Islet precursor cell (in vitro differentiated cells): ENCODE results near the gene FZD10.
A peak's percentile ranks its signal among the peaks of the same experiment; 100 is the strongest.

Source experiments
- DNase-seq: peaks from one replicate; pipeline ENCODE4 v3.0.0-alpha.2; 2018

FZD10 gene

DNA sequence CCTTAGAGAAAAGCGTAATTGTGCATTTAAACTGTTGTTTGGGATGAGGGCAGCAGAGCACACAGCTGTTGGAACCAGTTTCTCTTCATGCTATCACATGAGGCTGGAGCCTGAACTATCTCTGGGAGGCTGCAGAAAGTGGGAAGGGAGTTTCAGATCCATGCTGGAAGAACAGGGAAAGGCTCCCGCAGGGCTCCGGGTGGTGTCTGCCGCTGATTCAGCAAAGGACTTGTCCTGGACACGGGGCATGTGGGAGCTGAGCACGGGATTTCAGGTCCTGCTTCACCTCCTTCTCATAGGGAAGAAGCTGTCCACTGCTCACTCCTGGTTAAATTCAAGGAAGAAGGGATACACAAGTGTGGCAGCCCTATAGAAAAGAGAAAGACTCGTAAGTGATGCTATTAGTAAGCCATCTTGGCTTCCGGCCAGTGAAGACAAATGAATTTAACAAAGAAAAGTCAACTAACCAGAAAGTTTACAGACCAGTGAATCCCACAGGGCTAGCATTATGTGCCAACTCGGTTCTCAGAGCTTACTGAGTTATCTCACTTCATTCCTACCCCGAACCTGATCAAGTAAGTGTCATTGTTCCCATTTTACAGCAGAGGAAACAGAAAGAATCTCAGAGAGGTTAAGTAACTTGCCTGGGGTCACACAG lies 6.7 kb upstream of the FZD10 start:
- no peak for DNase-seq

GRCh38 chr12:130156652-130157275 lies 5.5 kb upstream of the FZD10 start:
- no peak for DNase-seq

DNA sequence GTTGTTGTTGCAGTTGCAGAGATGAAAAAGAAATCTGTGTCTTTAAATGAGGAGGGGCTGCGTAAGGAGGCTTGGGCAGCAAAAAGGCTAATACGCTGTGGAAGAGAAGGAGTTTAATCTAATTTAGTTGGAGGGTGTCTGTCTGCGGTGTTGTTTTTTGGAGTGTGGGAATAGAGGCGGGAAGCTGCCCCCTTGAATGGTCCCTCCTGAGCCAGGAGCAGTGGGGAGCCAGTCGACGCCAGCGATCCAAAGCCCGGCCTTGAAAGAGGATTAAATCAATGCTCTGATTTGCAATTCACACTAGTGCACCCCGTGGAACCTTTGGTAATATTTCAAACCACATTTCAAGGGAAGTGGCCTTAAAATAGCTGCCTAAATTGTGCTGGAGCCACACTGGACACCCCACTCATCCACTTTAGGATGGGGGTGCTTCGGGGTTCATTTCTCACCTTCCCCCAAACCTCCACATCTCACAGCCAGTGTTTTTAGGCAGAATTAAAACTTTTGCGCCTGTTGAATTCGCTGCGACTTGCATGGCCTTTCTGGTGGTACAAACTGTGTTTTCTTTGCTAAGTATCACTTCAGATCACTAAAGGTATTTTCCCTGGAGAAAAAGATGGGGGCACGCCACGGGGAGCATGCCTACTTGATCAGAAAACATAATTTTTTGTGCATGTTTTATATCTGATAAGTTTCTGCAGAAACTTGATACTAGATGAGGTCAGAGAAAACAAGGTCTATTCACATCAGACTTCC lies 4.1 kb upstream of the FZD10 start:
- DNase-seq = no peak

DNA sequence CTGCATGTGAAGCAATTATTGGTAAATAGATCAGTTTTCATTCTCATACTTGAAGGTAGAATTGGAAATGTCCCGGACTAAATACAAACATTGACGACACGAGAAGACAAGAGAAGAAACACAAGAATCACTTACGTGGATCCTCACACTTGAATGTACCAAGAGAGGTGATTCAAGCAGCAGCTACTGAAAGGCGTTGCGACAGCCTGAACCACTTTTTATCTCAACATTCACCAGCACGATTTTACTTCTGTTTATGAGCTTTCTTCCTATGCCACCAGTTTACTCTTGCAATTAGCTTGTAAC lies 3.6 kb upstream of the FZD10 start:
- DNase-seq = no peak

DNA sequence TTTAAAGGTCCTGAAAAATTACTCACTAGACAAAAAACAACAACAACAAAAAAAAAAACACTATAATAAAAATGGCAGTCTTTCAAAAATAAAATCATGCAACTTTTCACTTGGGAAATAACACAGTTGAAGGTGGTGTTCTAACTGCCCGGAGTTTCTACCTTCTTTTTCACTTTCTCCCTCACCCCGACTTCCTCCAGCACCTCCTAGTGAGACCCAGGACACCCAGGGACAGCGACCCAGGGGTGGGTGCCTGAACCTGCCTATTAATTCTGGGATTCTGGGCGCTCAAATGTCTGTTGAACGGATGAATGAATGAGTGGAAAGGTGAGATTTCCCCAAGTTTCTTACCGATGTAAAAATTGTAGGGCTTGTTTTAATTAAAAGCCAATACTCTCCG lies 2.0 kb upstream of the FZD10 start:
- DNase-seq = no peak

DNA sequence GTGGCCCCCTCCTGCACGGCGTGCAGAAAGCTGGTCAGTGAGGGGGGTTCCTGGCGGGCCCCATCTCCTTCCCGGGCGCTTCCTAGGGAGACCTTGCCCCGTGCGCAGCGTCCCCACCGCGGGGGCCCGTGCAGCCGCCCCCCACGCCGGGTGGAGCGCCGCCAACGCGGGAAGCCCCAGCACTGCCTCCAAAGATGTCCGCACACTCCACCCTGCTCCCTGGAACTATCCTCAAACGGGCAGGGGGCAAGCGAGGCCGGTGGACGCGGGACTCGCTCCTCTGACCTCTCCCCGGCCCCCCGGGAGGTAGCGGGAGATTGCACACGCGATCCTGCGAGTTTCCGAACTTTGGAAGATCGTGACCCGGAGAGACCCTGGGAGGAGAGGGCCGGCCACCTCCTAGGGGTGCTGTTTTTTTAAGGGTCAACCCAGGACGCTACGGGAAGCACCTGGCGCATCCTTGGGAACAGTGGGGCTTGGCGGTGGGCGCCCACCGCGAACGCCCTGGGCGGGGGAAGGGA lies 1.5 kb upstream of the FZD10 start:
- DNase-seq = no peak

GRCh38 chr12:130161261-130162243 lies 712 bp upstream of the FZD10 start:
- peak; percentile 84 for DNase-seq

DNA sequence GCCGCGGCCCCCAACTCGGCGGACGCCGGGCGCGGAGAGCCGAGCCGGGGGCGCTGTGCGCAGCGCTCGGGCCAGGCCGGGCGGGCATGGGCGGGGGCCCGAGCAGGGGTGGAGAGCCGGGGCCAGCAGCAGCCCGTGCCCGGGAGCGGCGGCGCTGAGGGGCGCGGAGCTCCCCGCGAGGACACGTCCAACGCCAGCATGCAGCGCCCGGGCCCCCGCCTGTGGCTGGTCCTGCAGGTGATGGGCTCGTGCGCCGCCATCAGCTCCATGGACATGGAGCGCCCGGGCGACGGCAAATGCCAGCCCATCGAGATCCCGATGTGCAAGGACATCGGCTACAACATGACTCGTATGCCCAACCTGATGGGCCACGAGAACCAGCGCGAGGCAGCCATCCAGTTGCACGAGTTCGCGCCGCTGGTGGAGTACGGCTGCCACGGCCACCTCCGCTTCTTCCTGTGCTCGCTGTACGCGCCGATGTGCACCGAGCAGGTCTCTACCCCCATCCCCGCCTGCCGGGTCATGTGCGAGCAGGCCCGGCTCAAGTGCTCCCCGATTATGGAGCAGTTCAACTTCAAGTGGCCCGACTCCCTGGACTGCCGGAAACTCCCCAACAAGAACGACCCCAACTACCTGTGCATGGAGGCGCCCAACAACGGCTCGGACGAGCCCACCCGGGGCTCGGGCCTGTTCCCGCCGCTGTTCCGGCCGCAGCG lies 639 bp downstream of the FZD10 start:
- no peak for DNase-seq

- DNase-seq = no peak
These were observed 1.4 kb downstream of the FZD10 start for GRCh38 chr12:130163461-130164215.

DNA sequence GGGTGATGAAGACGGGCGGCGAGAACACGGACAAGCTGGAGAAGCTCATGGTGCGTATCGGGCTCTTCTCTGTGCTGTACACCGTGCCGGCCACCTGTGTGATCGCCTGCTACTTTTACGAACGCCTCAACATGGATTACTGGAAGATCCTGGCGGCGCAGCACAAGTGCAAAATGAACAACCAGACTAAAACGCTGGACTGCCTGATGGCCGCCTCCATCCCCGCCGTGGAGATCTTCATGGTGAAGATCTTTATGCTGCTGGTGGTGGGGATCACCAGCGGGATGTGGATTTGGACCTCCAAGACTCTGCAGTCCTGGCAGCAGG lies 1.9 kb downstream of the FZD10 start:
- no peak for DNase-seq

DNA sequence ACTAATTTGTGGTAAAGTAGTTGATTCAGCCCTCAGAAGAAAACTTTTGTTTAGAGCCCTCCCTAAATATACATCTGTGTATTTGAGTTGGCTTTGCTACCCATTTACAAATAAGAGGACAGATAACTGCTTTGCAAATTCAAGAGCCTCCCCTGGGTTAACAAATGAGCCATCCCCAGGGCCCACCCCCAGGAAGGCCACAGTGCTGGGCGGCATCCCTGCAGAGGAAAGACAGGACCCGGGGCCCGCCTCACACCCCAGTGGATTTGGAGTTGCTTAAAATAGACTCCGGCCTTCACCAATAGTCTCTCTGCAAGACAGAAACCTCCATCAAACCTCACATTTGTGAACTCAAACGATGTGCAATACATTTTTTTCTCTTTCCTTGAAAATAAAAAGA lies 2.7 kb downstream of the FZD10 start:
- DNase-seq = no peak

DNA sequence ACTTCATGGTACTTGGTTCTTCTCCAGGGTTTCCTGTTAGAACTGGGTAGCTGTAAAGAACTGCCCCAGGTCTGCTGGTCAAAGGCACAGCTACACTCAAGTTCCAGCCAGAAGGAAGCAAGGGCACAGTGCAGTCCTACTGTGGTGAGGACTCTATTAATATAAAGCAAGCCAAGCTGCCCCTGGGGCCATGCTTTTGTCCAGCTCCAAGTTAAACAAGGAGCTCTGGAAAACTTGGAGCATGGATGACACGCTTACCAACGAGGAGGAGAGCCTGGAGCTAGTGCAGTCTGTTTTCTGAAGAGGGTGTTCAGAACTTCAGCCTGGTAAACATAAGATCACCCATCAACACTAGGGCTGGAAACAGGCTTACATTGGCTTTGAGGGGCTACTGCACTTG lies 4.0 kb downstream of the FZD10 start:
- peak; percentile 50 for DNase-seq

DNA sequence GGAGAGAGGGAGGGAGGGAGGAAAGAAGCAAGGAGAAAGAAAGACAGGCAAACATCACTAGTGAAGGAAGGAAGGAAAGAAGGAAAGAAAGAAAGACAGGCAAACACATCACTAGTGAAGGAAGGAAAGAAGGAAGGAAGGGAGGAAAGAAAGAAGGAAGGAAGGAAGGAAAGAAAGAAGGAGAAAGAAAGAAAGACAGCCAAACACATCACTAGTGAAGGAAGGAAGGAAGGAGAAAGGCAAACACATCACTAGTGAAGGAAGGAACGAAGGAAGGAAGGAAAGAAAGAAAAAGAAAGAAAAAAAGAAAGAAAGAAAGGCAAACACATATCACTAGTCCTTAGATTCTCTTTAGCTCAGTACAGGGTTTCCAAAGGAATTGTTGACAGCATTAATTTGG lies 5.3 kb downstream of the FZD10 start:
- no peak for DNase-seq

DNA sequence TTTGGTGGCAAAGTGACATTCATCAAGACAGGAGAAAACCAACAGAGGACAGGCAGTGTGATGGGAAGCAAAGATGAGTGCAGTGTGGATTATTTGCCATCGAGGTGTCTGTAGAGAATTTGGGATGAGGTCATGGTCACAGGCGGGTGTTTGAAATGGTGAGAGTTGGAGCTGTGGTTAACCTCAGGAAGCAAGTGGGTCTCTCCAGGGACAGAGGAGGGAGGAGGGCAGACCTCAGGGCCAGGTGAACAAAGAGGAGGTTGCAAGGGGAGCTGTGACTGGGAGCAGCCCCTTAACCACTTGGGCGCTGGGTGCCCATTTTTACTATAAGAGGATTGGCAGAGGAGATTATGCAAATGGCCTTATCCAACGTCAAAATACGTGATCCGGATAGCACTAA lies 7.0 kb downstream of the FZD10 start:
- DNase-seq = no peak

- no peak for DNase-seq
These were observed 7.7 kb downstream of the FZD10 start for GRCh38 chr12:130169924-130170323.

- no peak for DNase-seq
These were observed 8.3 kb downstream of the FZD10 start for GRCh38 chr12:130170611-130171010.

DNA sequence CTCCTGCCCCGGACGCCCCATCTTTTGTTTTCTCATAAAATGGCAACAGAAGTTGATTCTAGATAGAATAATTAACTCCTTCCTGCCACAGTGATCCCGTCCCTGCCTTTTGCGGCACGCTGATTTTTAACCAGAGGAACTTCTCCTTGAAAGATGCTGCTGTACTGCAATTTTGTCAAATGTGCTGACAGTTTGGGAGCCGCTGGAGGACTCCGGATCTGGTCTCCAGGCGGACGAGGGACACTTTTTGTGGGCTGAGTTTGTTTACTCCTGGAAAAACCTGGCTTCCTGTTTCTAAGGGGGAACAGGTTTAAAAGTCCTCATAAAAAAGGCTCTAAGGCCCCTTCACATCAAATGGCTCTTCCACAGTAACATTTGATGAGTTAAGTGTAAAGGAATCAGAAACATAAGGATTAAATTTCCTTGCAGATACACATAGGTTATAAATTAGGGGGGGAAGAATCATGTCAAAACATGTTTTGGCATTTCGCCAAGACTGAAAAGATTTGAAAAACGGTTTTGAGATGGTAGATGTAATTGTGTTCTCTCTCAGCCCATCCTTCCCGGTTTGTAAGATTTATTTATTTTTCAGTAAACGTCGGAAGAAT lies 15.5 kb downstream of the FZD10 start:
- DNase-seq = peak; percentile 60

DNA sequence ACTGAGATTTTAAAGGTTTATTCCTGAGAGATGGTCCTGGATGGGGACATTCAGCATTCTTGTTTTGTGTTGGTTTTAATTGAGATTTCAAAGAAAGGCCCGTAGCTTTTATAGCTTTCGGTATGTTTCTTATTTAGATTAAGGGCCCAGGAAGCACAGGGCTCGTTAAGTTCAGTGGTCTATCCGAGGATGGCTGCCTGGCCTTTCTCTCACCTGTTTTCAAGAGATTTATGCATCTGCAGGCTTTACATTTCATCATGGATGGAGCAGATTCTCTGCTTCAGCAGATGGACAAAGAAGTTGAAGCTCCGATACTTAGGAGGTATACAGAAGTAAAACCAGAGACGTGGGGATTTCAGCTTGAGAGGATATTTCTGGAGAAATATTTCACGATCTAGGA lies 16.0 kb downstream of the FZD10 start:
- no peak for DNase-seq

DNA sequence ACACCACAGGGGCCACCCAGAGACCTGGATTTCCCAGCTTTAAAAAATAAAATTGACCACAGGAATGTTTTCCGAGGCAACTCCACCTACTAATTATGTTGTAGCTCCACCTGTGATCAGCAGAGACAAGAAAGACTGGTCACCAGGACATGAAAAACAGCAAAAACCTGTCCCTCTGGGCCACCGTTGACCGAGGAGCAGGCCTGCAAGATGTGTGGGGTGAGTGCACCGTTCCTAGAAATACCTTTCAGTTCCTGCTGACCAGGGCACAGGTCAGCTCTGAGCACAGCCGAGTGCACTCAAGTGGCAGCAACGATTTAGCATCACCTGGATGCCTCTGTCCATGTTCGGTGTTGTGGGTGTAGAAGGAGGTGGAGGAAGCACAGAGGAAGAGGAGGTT lies 16.9 kb downstream of the FZD10 start:
- peak; percentile 94 for DNase-seq

DNA sequence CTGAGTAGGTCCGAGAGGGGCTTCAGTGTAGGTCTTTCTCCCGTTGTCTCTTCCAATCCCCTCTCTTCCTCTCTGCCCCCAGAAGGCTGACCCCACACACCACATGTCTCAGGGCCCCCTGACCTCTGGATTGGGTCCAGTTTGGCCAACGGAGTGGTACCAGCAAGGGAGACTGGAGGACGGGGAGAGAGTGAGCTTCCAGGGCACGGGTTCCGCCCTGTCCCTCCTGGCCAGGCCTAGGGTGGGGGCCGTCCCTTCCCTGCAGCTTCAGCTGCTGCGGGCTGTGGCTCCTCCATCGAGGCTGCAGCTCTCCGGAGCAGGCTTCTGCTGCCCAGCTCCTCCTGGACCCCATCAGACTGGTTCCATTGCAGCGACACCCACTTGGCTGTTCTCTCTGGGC lies 17.4 kb downstream of the FZD10 start:
- DNase-seq = peak; percentile 54

GRCh38 chr12:130181211-130181610 lies 18.9 kb downstream of the FZD10 start:
- DNase-seq = peak; percentile 71
